Ovary (tissue), 9 donors: ENCODE data around the gene CAPN13. TPM values are rescaled to one million over a fixed set of nuclear protein-coding genes. Genes with fewer than 3 reads are reported as not detected.

Source experiments
- DNase-seq, 5 donors: peaks; one replicate each; pipeline ENCODE4 v3.0.0-alpha.2; 2019 to 2020
- H3K27ac ChIP-seq, 2 donors: fragments of 200-600 bp; one replicate each; pipeline versions ENCODE4 v1.5.1 to v1.8.0; 2019 to 2022
- H3K27me3 ChIP-seq: fragments of 200-600 bp; one replicate; pipeline ENCODE4 v1.8.0; 2022
- H3K36me3 ChIP-seq: fragments of 200-600 bp; sonication (generic); one replicate; pipeline ENCODE4 v1.5.1; 2019
- H3K4me1 ChIP-seq: one replicate; pipeline ENCODE4 v1.8.1; 2013; ENCODE audit warnings: mild to moderate bottlenecking, moderate library complexity; ENCODE audit not compliant: insufficient read depth
- H3K4me3 ChIP-seq: fragments of 200-600 bp; sonication (generic); one replicate; pipeline ENCODE4 v1.5.1; 2017
- H3K9me3 ChIP-seq, 2 donors: fragments of 200-600 bp in 1 of 2; sonication (generic) in 1 of 2; one replicate each; pipeline versions ENCODE4 v1.5.1 to v1.8.1; 2013 to 2019; ENCODE audit warnings: mild to moderate bottlenecking in 1 of 2, moderate library complexity in 1 of 2
- EP300 ChIP-seq: sonication (generic); formaldehyde crosslinking; IDR thresholded peaks from one replicate; pipeline ENCODE4 v1.6.1; 2017; ENCODE audit warnings: antibody characterized with exemption
- POLR2A ChIP-seq: fragments of 450-650 bp; IDR thresholded peaks from one replicate; pipeline ENCODE4 v1.6.1; 2017; ENCODE audit warnings: antibody characterized with exemption, mild to moderate bottlenecking, moderate library complexity
- WGBS, 3 donors: extraction: QIAGEN DNeasy Blood & Tissue Kit in 1 of 3; methylation state at CpG; one replicate each; pipeline versions ENCODE4 v1.1.5 to v1.1.7; 2013 to 2017; 5-methylcytosine and 5-hydroxymethylcytosine counted together
- intact Hi-C, 4 donors: fragments of 100-400 bp; cut with DNase I; formaldehyde crosslinking; loops; one replicate each; pipeline versions ENCODE4 v1.11.0 to v1.15.1; 2022 to 2023
- polyA plus RNA-seq, 2 donors: library from polyadenylated mRNA; stranded (reverse); fragments of 200-250 nt in 1 of 2; fragments of 350-450 nt in 1 of 2; fragmentation: Illumina TruSeq in 1 of 2; extraction: RNeasy Lipid Tissue Mini Kit (QIAGEN cat#74804) in 1 of 2; gene quantifications; one replicate each; pipeline ENCODE4 v1.2.3, GENCODE V29; 2013 to 2014
- total RNA-seq, 7 donors: library from RNA; depleted of rRNA in 2 of 7; stranded (reverse); fragments of >200 nt in 2 of 7; fragmentation: NEBNext Ultra II Directional in 3 of 7; extraction: Animal tissue kit (Norgen Biotek cat#: 25700) in 3 of 7; gene quantifications; one replicate each; pipeline versions ENCODE4 v1.1.0 to v1.2.4, GENCODE V29; 2016 to 2023
- TF ChIP-seq, protein P1 (sequence below), 3 donors: fragments of 450-650 bp in 2 of 3; fragments of 200-600 bp in 1 of 3; IDR thresholded peaks; one replicate each; pipeline versions ENCODE4 v1.5.1 to v1.8.0; 2016 to 2022; ENCODE audit warnings: antibody characterized with exemption in 3 of 3, mild to moderate bottlenecking in 1 of 3
- donor health status: DM: no; HTN: no; CAD: no; lungs with moderate emphysema.
- donor health status: DM: no; HTN: no; CAD: no.
- donor health status: Bipolar disorder and iron deficiency.
- donor health status: DM: yes; HTN: yes; CAD: no.
- donor health status: DM: no; HTN: no; CAD: no.
- donor health status: DM: yes; HTN: yes; CAD: no.

Gene CAPN13
- total and polyA plus RNA-seq, 9 donors, result 0.05 to 2.5 (median 0.30) TPM; not detected in 4

DNA sequence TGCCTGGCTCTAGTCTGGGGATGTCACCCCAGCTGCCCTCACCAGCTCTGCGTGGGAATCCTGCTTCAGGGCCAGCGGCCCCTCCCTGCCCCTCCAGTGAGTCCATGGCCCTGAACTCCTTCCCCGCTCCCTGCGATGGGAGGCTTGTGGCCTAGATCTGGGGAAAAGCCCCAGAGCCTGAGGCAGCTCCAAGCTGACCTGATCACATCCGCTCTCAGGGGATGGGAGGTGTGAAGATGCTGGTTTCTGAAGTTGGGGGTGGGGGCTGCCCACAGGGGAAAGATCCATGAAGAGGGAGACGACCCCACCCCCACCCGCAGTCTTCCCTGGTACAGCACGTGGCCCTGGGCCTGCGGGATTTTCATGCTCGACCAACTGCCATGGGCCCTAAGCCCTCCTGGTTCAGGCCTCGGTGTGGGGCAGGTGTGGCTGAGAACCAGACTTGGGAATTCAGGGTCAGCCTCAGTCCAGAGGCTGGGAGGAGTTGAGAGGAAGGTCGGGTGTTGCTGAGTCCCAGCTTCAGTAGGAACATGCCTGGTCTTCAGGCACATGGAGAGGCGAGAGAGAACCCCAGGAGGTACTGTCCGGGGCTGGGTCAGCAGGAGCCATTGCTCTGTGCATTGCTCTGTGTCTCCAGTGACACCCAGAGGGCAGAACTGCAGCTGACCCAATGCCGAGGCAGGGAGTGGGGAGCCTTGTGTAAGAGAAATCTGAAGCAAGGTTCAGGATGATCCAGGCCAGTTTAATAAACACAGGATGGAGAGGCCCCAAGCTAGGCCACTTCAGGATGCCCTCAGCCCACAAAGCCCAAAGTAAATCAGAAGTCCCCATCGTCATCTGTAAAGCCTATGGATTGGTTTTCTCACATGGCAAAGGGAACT is 115.1 kb downstream of the CAPN13 start:
- TF ChIP-seq, protein P1, sequence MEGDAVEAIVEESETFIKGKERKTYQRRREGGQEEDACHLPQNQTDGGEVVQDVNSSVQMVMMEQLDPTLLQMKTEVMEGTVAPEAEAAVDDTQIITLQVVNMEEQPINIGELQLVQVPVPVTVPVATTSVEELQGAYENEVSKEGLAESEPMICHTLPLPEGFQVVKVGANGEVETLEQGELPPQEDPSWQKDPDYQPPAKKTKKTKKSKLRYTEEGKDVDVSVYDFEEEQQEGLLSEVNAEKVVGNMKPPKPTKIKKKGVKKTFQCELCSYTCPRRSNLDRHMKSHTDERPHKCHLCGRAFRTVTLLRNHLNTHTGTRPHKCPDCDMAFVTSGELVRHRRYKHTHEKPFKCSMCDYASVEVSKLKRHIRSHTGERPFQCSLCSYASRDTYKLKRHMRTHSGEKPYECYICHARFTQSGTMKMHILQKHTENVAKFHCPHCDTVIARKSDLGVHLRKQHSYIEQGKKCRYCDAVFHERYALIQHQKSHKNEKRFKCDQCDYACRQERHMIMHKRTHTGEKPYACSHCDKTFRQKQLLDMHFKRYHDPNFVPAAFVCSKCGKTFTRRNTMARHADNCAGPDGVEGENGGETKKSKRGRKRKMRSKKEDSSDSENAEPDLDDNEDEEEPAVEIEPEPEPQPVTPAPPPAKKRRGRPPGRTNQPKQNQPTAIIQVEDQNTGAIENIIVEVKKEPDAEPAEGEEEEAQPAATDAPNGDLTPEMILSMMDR (IDR thresholded peaks at IDR 0.05), result no peak
- TF ChIP-seq EP300 (no peak), POLR2A (no peak)
- DNase-seq, result no peak
- intact Hi-C loops, result no loop called here
- WGBS, 3 donors, result 86 to 89% (median 88%) methylated on average over 12 to 16 of the region's 16 CpGs
- no peaks in the 10 kb centered on the region for H3K27me3 ChIP-seq
- no peaks in the 10 kb centered on the region for H3K36me3 ChIP-seq
- H3K27ac ChIP-seq, result no peak overlapping the region
- peaks cover 12% of the 10 kb centered on the region for H3K4me1 ChIP-seq
- no peak overlapping the region for H3K4me3 ChIP-seq
- H3K9me3 ChIP-seq, result no peaks in the 10 kb centered on the region

DNA sequence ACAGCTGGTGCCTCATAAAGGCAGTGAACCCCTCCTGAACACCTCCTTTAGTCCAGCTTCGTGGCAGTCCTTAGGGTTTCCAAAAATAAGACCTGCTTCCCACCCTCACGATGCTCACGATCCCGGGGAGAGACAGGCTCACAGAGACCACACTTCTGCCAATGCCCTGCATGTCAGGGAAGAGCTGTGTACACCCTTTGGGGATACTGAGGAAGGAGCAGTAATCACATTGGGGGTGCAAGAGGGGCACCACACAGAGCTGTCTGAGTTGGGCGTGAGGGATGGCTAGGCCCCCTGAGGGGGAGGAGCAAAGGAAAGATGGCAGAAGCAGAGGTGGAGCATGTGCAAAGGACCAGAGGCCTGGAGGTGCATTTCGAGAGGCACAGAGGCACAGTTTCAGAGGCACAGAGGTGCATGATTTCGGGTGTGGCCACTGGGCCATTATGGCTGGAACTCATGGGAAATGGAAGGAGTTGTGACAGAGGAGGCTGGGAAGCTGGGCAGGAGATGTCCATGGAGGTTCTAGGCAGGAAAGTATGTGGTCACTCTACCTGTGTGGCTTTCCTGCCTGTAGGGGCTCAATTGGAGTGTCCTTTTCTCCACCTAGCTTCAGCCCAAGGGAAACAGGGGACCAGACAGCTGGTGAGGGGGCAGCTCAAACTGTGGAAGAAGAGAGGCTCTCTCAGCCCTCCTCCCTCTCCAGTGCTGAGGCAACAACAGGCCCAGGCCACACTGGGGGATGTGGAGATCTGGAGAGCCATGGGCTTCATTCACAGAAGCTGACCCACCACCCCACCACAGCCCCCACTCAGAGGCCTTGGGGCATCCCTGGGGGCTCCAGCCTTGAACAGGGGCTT is 115.9 kb downstream of the CAPN13 start:
- Histone ChIP-seq H3K4me1 (peaks cover 12% of the 10 kb centered on the region), H3K27ac (no peak overlapping the region), H3K9me3 (no peaks in the 10 kb centered on the region), H3K27me3 (no peaks in the 10 kb centered on the region), H3K36me3 (no peaks in the 10 kb centered on the region), H3K4me3 (no peak overlapping the region)
- TF ChIP-seq, protein P1 (IDR thresholded peaks at IDR 0.05), result no peak
- TF ChIP-seq EP300, result no peak
- no peak for TF ChIP-seq POLR2A
- WGBS, 3 donors, result 91 to 92% (median 91%) methylated on average over 7 of the region's 7 CpGs
- DNase-seq, result no peak
- intact Hi-C loops, result no loop called here

DNA sequence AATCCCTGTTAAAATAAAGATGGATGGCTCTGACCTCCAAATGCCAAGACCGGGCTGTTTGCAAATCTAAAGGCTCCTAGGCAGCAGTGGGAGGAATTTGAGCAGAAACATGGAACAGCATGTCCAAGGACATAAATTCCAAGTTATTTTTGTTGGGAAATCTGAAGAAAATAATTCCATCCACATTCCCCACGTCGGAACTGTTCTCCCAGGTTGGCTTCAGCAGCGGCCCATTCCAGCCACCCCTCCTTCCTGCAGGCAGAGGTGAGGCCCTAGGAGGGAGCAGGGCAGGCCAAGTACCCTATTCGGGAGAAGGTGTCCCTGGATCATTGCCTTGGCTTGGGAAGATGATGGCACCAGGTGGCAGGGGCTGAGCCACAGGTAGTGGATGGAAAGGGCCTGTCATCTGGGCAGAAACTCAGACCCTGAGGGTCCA is 117.1 kb downstream of the CAPN13 start:
- intact Hi-C loops, result no loop called here
- Histone ChIP-seq H3K4me1 (peaks cover 12% of the 10 kb centered on the region), H3K27ac (peak overlapping the region in 1 of 2 donors; percentile 62), H3K4me3 (no peak overlapping the region), H3K36me3 (no peaks in the 10 kb centered on the region), H3K9me3 (no peaks in the 10 kb centered on the region), H3K27me3 (no peaks in the 10 kb centered on the region)
- TF ChIP-seq, protein P1 (IDR thresholded peaks at IDR 0.05), result no peak
- TF ChIP-seq EP300, result no peak
- no peak for TF ChIP-seq POLR2A
- WGBS, 3 donors, result 4 to 16% (median 12%) methylated on average over 5 of the region's 5 CpGs
- DNase-seq, result peak in 3 of 5 donors; percentile 40 to 61 (median 44)

DNA sequence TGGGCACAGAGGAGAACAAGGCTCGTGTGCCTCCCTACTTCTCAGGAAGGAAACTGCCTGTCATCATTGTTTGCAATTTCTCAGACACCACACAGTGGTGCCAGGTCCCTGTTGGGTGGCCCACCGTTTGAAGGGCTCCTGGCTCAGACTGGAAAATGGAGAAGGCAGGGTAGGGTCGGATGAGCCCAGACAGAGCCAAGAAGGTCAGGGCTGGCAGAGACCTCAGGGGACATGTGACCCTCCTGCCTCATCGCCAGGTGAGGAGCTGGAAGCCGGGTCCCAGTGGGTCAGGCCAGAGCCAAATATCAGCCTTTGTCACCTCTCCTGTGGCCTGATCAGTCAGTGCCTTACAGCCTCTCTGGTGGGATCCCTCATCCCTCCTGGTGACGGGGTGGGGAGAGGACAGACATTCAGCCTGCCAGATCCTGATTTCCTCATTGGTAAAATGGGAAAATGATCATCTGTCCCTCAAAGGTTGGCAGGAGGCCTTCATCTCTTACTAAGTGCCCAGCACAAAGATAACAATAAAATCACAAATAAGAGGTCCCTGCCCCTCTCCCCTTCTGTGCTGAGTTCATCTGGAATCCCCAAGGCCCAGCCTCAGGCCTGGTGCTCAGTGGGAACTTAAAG is 117.6 kb downstream of the CAPN13 start:
- peaks cover 12% of the 10 kb centered on the region for H3K4me1 ChIP-seq

More for the DNA sequence above, 117.6 kb downstream of the CAPN13 start:
- no peaks in the 10 kb centered on the region for H3K27me3 ChIP-seq
- WGBS, 3 donors, result 69 to 77% (median 76%) methylated on average over 6 of the region's 6 CpGs
- no peak overlapping the region for H3K4me3 ChIP-seq
- DNase-seq, result no peak
- intact Hi-C loops, result loop anchor here in 1 of 4 donors (5.0 kb wide), 1 partner anchor 177 kb away; no protein-coding TSS in a partner anchor
- no peaks in the 10 kb centered on the region for H3K36me3 ChIP-seq
- no peak overlapping the region for H3K27ac ChIP-seq
- no peaks in the 10 kb centered on the region for H3K9me3 ChIP-seq
- TF ChIP-seq, protein P1 (IDR thresholded peaks at IDR 0.05), result no peak
- TF ChIP-seq POLR2A, result no peak
- TF ChIP-seq EP300, result no peak
